MV-4-11 (cell line): ENCODE measurements around the gene RAB6B.
"Not testable (repeated sequence)": the region's sequence is repeated elsewhere in the genome, so short reads cannot be mapped to it uniquely, and the experiment has no call there.

ENCODE experiments used
- DNase-seq: peaks from one replicate; lab custom pipeline; 2025; lab: John Stamatoyannopoulos, UW

Gene RAB6B

DNA sequence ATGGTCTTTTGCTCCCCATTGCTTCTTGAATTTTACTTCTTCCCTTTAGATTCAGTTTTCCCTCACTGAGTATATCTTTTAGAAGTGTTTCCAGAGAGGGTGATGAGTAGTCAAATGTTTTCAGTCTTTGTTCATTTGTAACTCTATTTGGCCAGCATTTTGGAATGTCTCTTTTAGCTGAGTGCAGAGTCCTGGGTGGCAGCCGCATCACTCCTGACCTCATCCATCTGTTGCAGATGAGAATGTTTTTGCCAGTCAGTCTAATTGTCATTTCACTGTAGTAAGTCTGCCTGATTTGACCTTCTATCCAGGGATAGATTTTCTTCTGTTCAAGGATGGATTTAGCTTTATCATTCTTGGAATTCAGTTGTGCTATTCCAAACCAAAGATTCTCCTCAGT is 82.8 kb downstream of the RAB6B start:
- no peak for DNase-seq

DNA sequence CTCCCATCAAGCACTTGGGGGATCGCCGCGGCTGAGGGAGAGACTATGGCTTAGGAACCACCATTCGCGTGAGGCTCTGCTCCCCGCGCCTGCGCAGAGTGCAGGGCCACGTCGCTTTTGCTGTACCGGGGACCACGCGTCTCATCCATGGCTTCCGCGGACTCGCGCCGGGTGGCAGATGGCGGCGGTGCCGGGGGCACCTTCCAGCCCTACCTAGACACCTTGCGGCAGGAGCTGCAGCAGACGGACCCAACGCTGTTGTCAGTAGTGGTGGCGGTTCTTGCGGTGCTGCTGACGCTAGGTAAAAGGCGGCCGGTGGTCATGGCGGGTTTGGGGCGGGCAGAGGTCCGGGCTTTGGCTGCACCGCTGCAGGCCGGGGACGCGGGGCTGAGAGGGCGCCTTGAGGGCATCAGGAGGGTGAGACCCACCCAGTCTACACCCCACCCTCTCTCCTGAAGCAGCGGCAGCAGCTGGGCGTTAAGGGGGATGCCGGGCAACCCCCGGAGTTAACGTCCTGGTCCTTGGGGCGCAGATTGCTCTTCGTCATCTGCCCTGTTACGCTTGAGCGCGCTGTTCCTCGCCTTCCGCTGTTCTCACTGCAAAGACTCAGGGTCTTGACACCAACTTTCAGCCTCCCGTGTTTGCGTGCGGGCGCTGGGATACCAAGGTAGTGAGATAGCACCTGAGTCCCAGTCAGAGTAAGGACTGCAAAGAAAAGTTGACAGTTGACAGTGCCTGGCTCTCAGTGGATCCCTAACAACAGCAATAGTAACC is 89.8 kb downstream of the RAB6B start, which contains the start of gene SRPRB:
TSS of gene SRPRB (plus strand) at position 114 of the 774 bp plus-strand sequence. CDS start at position 148, 34 bp downstream.
- DNase-seq, result peak; percentile 91

DNA sequence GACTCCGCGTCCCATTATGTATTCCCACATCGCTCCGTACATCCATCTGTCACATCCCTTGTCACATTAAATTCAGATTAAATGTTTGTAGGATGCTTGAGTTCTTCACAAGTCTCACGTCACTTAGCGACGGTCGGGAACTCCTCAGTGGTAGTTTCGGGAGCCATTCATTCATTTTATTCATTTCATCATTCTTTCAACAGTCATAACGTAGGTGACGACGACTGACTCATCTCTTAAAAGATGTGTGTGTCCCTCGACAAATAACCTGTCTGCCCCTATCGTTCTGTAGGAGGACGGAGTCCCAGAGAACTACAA is 90.3 kb downstream of the RAB6B start:
- no peak for DNase-seq

DNA sequence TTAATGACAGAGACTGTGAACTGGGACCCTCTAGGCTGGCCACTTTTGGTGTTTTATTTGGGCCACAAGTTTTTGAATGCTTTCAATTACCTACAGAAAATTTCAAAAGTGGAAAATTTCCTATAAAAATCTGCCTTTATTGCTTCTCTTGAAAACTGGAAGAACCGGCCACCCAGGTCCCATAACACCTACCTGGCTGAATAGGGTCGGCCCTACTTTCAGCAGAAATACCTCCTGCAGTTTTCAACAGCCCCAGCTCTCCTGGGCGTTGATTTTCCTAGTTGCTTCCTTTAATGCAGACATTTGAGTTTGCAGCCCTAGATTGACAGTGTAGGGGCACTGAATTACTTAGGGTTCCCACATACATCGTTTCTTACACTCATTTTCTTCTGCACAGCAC is 90.8 kb downstream of the RAB6B start:
- DNase-seq, result no peak

DNA sequence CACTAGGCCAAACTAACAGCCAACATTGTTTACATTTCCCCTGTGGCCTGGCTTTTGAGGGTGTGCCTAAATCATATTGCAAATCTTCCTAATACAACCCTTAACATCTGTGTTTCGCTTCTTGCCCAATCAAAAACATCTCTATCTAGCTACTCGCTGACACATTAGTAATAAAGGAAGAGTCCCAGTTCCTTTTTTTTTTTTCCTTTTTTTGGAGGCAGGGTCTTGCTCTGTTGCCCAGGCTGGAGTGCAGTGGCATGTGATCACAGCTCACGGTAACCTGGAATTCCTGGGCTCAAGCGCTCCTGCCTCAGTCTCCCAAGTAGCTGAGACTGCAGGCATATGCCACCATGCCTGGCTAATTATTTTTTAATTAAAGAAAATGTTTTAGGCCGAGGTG is 92.2 kb downstream of the RAB6B start:
- DNase-seq, result peak; percentile 71

DNA sequence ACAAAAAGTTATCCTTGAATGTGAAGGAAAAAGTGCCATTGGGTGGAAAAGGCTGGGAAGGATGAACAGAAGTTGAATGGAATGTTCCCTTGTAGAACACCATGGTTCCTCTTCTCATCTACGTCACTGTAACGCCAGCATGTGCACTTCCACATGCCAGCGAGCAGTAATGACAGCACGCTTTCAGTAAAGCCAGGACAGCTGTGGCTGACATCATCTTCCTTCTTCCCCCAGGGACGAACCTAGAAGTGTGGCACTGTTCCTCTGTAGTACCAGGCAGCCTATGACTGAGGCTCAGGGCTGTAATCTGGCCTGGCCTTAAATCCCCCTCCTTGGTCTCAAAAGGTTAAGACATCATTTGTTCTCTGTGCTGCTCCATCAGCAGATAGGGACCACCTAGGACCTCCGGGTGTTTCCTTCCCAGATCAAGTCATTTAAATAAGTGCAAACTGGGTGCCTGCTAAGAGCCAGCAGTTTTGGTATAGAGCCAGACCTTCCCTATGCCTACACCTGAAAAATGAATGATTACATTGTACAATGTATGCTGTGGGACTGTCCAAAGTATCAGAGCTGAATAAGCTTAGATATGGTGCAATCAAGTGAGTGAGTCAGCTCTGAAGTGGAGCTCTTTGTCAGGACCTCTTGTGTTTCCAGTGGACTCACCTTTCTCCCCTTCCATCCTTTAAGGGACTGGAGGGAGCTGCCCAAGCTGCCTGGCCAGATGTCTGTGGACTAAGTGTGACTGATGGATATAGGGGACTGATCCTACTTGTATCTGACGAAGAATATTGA is 95.7 kb downstream of the RAB6B start:
- peak; percentile 78 for DNase-seq

DNA sequence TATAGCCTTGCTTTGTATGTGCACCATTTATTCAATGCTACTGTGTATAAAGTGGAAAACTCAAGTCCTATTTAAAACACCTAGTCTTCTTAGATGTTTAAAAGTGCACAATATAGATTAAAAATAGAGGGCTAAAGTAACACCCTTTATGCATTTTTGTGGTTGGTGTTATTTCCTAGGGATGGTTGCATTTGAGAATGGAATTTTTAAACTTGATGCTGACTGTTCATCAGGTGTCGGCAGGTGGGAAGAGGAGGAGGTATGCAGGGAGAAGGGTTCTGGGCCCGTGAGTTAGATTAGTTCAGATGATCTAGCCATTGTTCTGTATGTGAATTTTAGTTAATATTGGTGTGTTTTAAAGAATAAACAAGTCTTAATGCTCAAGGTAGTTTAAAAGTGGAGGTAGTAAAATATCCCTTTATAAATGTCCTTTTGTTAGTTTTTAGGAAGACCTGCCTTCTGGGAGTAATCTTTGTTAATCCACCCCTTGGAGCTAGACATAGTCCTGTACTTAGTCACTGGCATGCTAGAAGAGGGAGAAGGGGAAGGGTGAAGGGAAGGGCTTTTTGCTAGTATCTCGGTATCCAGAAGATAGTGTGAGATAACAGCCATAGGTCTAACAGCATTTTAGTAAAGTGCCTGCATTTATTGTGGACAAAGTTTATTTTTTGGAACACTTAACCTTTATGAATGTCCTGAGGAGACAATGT is 98.1 kb downstream of the RAB6B start:
- DNase-seq, result no peak

DNA sequence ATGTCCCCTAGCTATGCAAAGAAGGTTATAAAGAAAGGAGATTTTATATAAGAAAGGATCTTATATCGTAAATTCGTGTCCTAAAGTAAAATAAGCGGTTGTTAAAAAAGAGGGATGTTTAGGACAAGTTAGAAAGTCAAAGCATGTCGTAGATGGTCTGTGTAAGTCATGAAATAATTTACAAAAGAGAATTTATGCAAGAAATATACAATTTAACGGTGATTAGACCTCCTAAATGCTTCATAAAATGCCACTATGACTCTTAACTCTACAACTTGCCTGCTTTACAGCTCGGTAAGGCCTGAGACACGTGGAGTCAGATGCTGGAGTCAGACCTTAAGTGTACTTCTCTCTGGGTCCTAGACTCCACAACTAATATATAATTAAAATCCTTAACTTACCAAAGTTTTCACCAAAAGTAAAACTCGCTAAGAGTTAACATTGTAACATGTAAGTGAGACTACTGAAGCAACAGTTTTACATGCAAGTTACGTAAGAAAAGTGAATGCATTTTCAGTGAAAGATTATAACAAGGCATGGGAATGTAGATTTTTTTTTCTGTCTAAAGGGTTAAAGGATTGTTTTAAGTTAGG is 103.4 kb downstream of the RAB6B start:
- DNase-seq, result no peak

DNA sequence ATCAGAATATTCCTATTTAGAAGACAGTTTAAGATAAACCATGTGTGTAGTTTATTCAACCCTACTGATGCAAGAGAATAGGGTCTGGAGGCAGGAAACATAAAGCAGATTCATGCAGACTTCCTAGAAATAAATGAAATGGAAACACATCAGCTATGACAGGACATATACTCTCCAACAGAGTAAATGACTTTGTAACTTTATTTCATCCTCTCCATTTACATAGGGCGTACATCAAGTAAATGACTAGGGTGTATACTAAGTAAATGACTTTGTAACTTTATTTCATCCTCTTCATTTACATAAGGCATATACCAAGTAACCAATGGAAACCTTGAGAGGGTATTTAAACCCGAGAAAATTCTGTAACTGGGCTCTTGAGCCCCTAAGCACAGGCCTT is 107.7 kb downstream of the RAB6B start:
- DNase-seq, result no peak

DNA sequence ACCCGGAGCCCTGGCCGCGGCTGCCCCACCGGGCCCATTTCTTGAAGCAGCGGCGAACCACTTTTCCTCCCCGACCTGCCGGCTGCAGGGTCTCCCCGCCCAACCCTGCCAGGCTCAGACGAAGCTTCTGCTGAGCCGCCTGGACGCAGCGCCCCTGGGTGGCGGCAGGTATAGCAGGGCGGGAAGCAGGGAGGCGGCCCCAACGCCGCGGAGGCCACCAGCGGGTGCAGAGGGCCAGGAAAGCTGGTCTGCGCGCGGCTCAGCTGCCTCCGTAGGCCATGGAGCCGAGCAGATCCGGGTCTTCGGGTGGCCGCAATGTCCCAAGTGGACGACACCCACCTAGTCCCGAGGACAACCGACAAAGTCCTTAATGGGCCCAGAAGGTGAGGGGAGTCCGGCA is 111.9 kb downstream of the RAB6B start:
- DNase-seq, result no peak

DNA sequence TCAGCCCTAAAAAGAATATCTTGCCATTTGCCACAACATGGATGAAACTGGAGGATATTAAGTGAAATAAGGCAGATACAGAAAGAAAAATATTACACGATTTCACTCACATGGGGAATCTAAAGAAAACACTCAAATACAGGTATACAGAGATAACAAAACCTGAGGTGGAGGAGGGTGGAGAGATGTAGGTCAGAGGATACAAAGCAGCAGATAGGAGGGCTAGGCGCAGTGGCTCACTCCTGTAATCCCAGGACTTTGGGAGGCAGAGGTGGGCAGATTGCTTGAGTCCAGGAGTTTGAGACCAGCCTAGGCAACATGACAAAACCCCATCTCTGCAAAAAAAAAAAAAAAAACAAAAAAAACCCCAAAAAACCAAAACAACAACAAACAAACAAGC is 113.2 kb downstream of the RAB6B start:
- no peak for DNase-seq

DNA sequence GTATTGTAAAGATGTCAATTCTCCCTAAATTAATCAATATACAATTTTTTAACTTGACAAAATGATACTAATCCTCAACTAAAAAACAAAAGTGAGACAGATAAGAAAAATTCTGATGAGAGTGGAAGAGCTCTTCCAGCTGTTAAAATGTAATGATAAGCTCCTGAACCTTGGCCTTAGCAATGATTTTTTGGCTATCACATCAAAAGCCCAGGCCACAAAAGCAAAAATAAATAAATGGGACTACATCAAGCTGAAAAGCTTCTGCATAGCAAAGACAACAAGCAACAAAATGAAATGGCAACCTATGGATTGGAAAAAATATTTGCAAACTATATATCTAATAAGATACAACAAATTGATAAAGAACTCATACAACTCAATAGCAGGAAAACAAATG is 114.1 kb downstream of the RAB6B start:
- no peak for DNase-seq

DNA sequence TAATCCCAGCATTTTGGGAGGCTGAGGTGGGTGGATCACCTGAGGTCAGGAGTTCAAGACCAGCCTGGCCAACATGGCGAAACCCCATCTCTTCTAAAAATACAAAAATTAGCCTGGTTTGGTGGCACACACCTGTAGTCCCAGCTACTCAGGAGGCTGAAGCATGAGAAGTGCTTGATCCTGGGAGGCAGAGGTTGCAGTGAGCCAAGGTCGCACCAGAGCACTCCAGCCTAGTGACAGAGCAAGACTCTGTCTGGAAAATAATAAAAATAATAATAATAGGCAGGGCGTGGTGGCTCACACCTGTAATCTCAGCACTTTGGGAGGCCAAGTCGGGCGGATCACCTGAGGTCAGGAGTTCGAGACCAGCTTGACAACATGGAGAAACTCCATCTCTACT is 114.9 kb downstream of the RAB6B start:
- not testable (repeated sequence) for DNase-seq

DNA sequence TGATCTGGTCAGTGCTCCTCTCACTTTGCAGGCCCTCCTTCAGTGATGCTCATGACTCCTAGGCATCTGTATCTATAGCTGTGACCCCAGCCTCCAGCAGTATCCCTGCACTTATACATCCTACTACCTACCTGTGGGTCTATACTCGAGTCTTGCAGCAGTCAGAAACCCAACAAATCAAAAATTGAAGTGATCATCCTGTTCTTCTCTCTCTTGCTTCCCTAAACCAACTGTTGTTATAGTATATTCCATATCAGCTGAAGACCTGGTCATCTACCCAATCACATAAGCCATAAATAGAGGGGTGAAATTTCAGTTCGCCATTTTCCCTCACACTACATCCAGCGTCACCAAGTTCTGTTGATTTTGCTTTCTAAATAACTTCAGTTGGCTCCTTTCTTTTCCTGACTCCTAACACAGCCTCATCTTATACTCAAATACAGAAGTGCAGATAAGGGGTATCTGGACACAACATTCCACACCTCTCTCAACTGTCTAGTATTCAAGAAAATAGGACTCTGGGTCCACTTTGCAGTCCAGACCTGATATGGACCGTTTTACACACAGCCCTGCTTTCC is 116.0 kb downstream of the RAB6B start:
- DNase-seq, result no peak

DNA sequence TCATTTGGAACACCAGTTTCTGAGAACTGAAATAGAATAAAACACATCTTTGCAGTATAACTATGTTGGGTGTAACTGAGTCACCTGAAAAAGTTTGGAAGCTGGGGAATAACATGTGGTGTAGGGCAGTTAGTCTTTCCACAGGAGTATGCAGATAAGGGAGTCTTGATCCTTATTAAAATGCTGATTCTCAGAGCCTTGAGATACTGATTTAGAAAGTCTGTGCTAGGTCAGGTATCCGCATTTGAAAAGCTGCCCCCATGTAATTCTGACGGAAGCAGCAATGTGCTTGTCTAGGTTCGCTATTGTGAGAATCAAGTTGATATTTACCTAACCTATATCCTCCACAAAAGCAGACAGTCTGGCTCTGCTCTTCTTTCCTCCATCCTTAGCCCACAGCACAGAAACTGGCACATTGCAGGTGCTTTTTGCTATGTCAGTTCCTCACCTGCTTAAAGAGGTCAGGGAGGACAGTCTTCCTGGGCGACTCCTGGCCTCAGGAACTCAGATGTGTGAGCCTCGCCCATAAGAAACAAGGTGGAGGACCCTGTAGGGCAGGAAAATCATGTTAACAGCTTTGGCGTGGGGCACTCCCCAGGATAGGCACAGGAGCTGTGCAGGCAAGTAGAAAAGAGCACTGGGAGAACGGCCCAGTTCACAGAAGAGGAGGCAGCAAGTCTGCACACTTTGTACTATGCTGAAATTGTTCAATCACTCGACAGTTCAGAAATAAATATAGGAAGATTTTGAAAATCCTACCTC is 117.7 kb downstream of the RAB6B start:
- no peak for DNase-seq

DNA sequence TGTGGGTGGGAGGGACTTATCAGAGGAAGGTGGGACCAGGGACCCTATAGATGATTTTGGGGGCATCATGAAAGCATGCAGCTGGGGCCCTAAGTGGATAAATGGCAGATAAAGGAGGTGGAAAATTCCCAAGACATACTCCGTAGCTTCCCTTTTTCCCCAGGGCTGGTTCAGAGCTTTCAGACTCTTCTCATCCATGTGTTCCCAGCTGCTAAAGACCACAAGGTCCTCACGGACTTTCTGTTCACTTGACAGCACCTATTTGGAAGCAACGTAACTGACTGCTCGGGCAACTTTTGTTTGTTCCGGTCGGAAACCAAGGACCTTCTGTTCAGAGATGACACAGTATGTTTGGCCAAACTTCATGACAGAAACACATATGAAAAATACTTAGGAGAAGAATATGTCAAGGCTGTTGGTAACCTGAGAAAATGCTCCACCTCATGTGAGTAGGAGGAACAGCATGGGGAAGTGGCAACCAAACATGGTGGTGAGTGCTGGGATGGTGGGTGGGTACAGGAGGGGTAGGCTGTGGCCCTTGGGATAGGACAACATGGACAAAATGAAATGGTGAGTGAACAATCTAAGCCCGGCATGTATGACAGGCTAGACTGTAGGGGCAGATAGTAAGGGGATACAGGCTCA is 118.8 kb downstream of the RAB6B start:
- DNase-seq, result no peak

DNA sequence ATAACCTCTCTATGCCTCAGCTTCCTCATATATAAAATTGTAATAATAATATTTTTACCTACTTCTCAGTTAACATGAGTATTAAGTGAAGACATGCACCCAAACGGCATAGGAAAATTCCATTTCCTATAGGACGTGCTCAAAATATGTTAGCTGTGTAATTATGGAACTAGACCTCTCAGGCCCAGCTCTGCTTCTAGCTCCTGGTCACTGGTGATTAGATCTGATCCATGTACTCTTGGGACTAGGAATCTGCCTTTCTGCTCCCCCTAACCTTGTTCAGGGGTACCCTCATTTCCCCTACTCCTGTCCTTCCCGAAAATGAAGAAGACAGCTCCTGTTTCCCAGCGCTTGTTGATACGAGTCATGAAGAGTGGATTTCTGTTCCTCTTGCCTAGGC is 119.8 kb downstream of the RAB6B start:
- DNase-seq, result no peak

DNA sequence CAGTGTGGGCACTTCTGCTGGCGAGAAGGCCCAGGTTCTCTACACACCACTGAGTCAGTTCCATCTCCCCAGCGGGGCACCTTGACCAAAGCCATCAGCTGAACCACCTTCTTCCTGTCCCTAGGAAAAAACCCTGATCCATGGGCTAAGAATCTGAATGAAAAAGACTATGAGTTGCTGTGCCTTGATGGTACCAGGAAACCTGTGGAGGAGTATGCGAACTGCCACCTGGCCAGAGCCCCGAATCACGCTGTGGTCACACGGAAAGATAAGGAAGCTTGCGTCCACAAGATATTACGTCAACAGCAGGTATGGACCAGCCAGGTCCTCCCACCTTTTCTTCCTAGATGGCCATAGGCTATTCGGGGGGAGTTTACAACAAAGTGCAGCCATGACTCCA is 120.4 kb downstream of the RAB6B start:
- DNase-seq, result no peak
